H1 (cell line): ENCODE data around the gene PTRH1. TPM values are rescaled to one million over a fixed set of nuclear protein-coding genes. Genes with fewer than 3 reads are reported as not detected.

ENCODE experiments used
- CTCF ChIA-PET: fragments of 300-600 bp; sonication (Branson Sonifier 250); formaldehyde crosslinking; loops from one replicate; lab custom pipeline; 2021; ENCODE audit not compliant: partially characterized antibody; lab: Charles Lee
- POLR2A ChIA-PET: fragments of 300-600 bp; sonication (Branson Sonifier 250); formaldehyde crosslinking; loops from one replicate; lab custom pipeline; 2021; ENCODE audit warnings: inconsistent platforms; ENCODE audit not compliant: partially characterized antibody; lab: Charles Lee
- DNase-seq, 2 experiments: peaks; one replicate each; pipeline versions ENCODE4 v3.0.0 to v3.0.0-alpha.2; 2010 to 2022; ENCODE audit warnings: low spot score in 2 of 2, low read depth in 1 of 2, mixed read lengths in 1 of 2
- FAIRE-seq: peaks from 2 replicates; lab custom pipeline; 2011; peaks lifted over from hg19 to GRCh38; lab: Jason Lieb, UNC
- H2AFZ ChIP-seq: 2 replicates; pipeline ENCODE4 v1.8.1; 2012; ENCODE audit warnings: low read length, inconsistent platforms
- H2AK5ac ChIP-seq: 2 replicates; pipeline ENCODE4 v1.6.1; 2013; ENCODE audit warnings: low read depth, low read length
- H2BK120ac ChIP-seq: replicated peaks from 2 replicates; pipeline ENCODE3; 2013; ENCODE audit warnings: low read depth, low read length, inconsistent platforms
- H2BK12ac ChIP-seq: 2 replicates; pipeline ENCODE4 v1.6.1; 2013; ENCODE audit warnings: low read depth, low read length
- H2BK15ac ChIP-seq: 2 replicates; pipeline ENCODE4 v1.6.1; 2013; ENCODE audit warnings: low read length
- H2BK20ac ChIP-seq: 2 replicates; pipeline ENCODE4 v1.6.1; 2013; ENCODE audit warnings: low read length
- H2BK5ac ChIP-seq: 2 replicates; pipeline ENCODE4 v1.6.1; 2013; ENCODE audit warnings: low read depth, low read length
- H3K14ac ChIP-seq: 2 replicates; pipeline ENCODE4 v1.6.1; 2013; ENCODE audit warnings: inconsistent platforms; ENCODE audit not compliant: insufficient read length
- H3K18ac ChIP-seq: 2 replicates; pipeline ENCODE4 v1.6.1; 2013; ENCODE audit warnings: low read length; ENCODE audit errors: extremely low read depth
- H3K23ac ChIP-seq: 2 replicates; pipeline ENCODE4 v1.6.1; 2013; ENCODE audit warnings: inconsistent platforms; ENCODE audit not compliant: insufficient read length
- H3K23me2 ChIP-seq: 2 replicates; pipeline ENCODE4 v1.6.1; 2013; ENCODE audit warnings: low read depth, low read length
- H3K27ac ChIP-seq: 2 replicates; pipeline ENCODE4 v1.6.1; 2011; ENCODE audit warnings: low read depth, low read length, inconsistent platforms
- H3K27me3 ChIP-seq, 4 experiments: replicated peaks in 1 of 4; 1 replicate in 1 of 4; 2 replicates in 3 of 4; pipeline versions ENCODE4 v1.6.1 to v1.8.1; 2011 to 2013; ENCODE audit warnings: low read length in 3 of 4, mild to moderate bottlenecking in 3 of 4, inconsistent platforms in 2 of 4, mixed read lengths in 2 of 4, moderate library complexity in 1 of 4; ENCODE audit not compliant: control insufficient read depth in 3 of 4, insufficient read depth in 3 of 4; ENCODE audit errors: extremely low read depth in 1 of 4
- H3K36me3 ChIP-seq, 4 experiments: 2 replicates each; pipeline versions ENCODE4 v1.6.1 to v1.8.1; 2011 to 2013; ENCODE audit warnings: mild to moderate bottlenecking in 4 of 4, low read length in 3 of 4, moderate library complexity in 2 of 4, control low read depth in 1 of 4, inconsistent platforms in 1 of 4; ENCODE audit not compliant: insufficient read depth in 4 of 4, control insufficient read depth in 2 of 4
- H3K4ac ChIP-seq: replicated peaks from 2 replicates; pipeline ENCODE3; 2013; ENCODE audit warnings: low read length, low read depth, mixed read lengths, inconsistent platforms; ENCODE audit not compliant: insufficient read length
- H3K4me1 ChIP-seq, 4 experiments: replicated peaks in 1 of 4; 1 replicate in 1 of 4; 2 replicates in 3 of 4; pipeline versions ENCODE4 v1.6.1 to v1.8.1; 2011 to 2013; ENCODE audit warnings: low read length in 3 of 4, inconsistent platforms in 2 of 4, mixed read lengths in 1 of 4; ENCODE audit not compliant: insufficient read depth in 4 of 4, control insufficient read depth in 3 of 4
- H3K4me2 ChIP-seq, 2 experiments: 2 replicates each; pipeline versions ENCODE4 v1.6.1 to v1.8.1; 2011 to 2013; ENCODE audit warnings: low read depth in 2 of 2, low read length in 2 of 2, control low read depth in 1 of 2, inconsistent platforms in 1 of 2, mild to moderate bottlenecking in 1 of 2; ENCODE audit not compliant: insufficient read depth in 1 of 2
- H3K4me3 ChIP-seq, 4 experiments: fragments of 200-600, 300-600 bp in 1 of 4; sonication (generic), shearing (Covaris generic), sonication (Bioruptor Twin) in 1 of 4; 2 replicates each; pipeline versions ENCODE4 v1.5.1 to v1.8.1; 2011 to 2016; ENCODE audit warnings: low read length in 4 of 4, low read depth in 3 of 4, control low read depth in 2 of 4, inconsistent platforms in 2 of 4, mild to moderate bottlenecking in 2 of 4, mixed read lengths in 1 of 4, moderate library complexity in 1 of 4; ENCODE audit not compliant: insufficient read depth in 2 of 4; ENCODE audit errors: extremely low read depth in 1 of 4
- H3K56ac ChIP-seq: replicated peaks from 2 replicates; pipeline ENCODE3; 2013; ENCODE audit warnings: low read depth, mild to moderate bottlenecking, mixed read lengths, low read length, inconsistent platforms; ENCODE audit not compliant: insufficient read length
- H3K79me1 ChIP-seq: 2 replicates; pipeline ENCODE4 v1.6.1; 2013; ENCODE audit warnings: low read depth, low read length, control low read depth
- H3K79me2 ChIP-seq, 2 experiments: 2 replicates each; pipeline versions ENCODE4 v1.6.1 to v1.8.1; 2012 to 2013; ENCODE audit warnings: low read length in 2 of 2, mild to moderate bottlenecking in 2 of 2, inconsistent platforms in 1 of 2; ENCODE audit not compliant: insufficient read depth in 2 of 2, control insufficient read depth in 1 of 2
- H3K9ac ChIP-seq, 4 experiments: replicated peaks in 1 of 4; 1 replicate in 1 of 4; 2 replicates in 3 of 4; pipeline versions ENCODE4 v1.6.1 to v1.8.1; 2011 to 2013; ENCODE audit warnings: low read depth in 3 of 4, low read length in 3 of 4, control low read depth in 2 of 4, mild to moderate bottlenecking in 2 of 4, moderate library complexity in 2 of 4, inconsistent platforms in 1 of 4; ENCODE audit errors: extremely low read depth in 1 of 4
- H3K9me3 ChIP-seq, 2 experiments: 2 replicates each; pipeline versions ENCODE4 v1.6.1 to v1.8.1; 2012 to 2013; ENCODE audit warnings: mild to moderate bottlenecking in 2 of 2, moderate library complexity in 2 of 2, control low read depth in 1 of 2, inconsistent platforms in 1 of 2, low read depth in 1 of 2, low read length in 1 of 2, mixed read lengths in 1 of 2; ENCODE audit not compliant: insufficient read depth in 2 of 2
- H4K20me1 ChIP-seq, 2 experiments: replicated peaks in 1 of 2; 2 replicates each; pipeline versions ENCODE3 to v1.8.1; 2011 to 2013; ENCODE audit warnings: inconsistent platforms in 2 of 2, low read length in 2 of 2, mild to moderate bottlenecking in 1 of 2; ENCODE audit not compliant: insufficient read depth in 2 of 2, control insufficient read depth in 1 of 2
- H4K5ac ChIP-seq: 2 replicates; pipeline ENCODE4 v1.6.1; 2013; ENCODE audit warnings: low read length, low read depth, mixed read lengths, inconsistent platforms; ENCODE audit not compliant: insufficient read length
- H4K8ac ChIP-seq: 2 replicates; pipeline ENCODE4 v1.8.0; 2013; ENCODE audit warnings: mild to moderate bottlenecking, moderate library complexity, low read length, inconsistent platforms; ENCODE audit not compliant: insufficient read depth; ENCODE audit errors: extremely low read depth
- H4K91ac ChIP-seq: replicated peaks from 2 replicates; pipeline ENCODE3; 2013; ENCODE audit warnings: low read length, mixed read lengths, inconsistent platforms; ENCODE audit not compliant: insufficient read length
- ATF2 ChIP-seq: IDR thresholded peaks from 2 replicates; pipeline ENCODE4 v1.6.1; 2012; ENCODE audit warnings: low read length, inconsistent platforms
- CHD1 ChIP-seq: IDR thresholded peaks from 2 replicates; pipeline ENCODE4 v1.6.1; 2012; ENCODE audit warnings: low read depth, low read length, improper control_type of control experiment
- EP300 ChIP-seq, 2 experiments: IDR thresholded peaks; 1 replicate in 1 of 2; 2 replicates in 1 of 2; pipeline ENCODE4 v1.6.1; 2011 to 2012; ENCODE audit warnings: low read depth in 2 of 2, low read length in 2 of 2, mild to moderate bottlenecking in 2 of 2, borderline replicate concordance in 1 of 2, inconsistent platforms in 1 of 2, moderate library complexity in 1 of 2
- FOSL1 ChIP-seq: IDR thresholded peaks from 2 replicates; pipeline ENCODE4 v1.6.1; 2011; ENCODE audit warnings: mild to moderate bottlenecking, low read depth, low read length, moderate library complexity; ENCODE audit not compliant: insufficient read depth
- JUN ChIP-seq: IDR thresholded peaks from 2 replicates; pipeline ENCODE4 v1.6.1; 2011; ENCODE audit warnings: low read depth, mild to moderate bottlenecking, improper control_type of control experiment, low read length
- MAFK ChIP-seq: IDR thresholded peaks from 2 replicates; pipeline ENCODE4 v1.6.1; 2012; ENCODE audit warnings: low read depth, mild to moderate bottlenecking, improper control_type of control experiment, low read length
- NRF1 ChIP-seq: IDR thresholded peaks from 2 replicates; pipeline ENCODE4 v1.6.1; 2011; ENCODE audit warnings: mild to moderate bottlenecking, low read depth, low read length, improper control_type of control experiment
- RBBP5 ChIP-seq: IDR thresholded peaks from 2 replicates; pipeline ENCODE4 v1.7.1; 2012; ENCODE audit warnings: low read depth, mild to moderate bottlenecking, inconsistent platforms, low read length, moderate library complexity, borderline replicate concordance
- SAP30 ChIP-seq: fragments of 300-600 bp; sonication (generic); IDR thresholded peaks from 2 replicates; pipeline ENCODE4 v1.7.1; 2012; ENCODE audit warnings: low read length, moderate library complexity, mild to moderate bottlenecking, inconsistent platforms; ENCODE audit not compliant: insufficient read depth, insufficient replicate concordance
- SP1 ChIP-seq: IDR thresholded peaks from 2 replicates; pipeline ENCODE4 v1.6.1; 2011; ENCODE audit warnings: low read depth, low read length
- SP2 ChIP-seq: IDR thresholded peaks from 2 replicates; pipeline ENCODE4 v1.6.1; 2012; ENCODE audit warnings: mild to moderate bottlenecking, low read length, inconsistent platforms
- ZNF274 ChIP-seq: IDR thresholded peaks from 2 replicates; pipeline ENCODE4 v1.7.0; 2012; ENCODE audit warnings: low read length, borderline replicate concordance; ENCODE audit errors: extremely low read depth
- WGBS, 2 experiments: shearing (Covaris generic) in 1 of 2; methylation state at CpG; one replicate each; pipeline versions ENCODE4 v1.1.6 to v1.1.7; 2013 to 2015; ENCODE audit warnings: low lambda C conversion rate in 2 of 2, mixed read lengths in 2 of 2, inconsistent platforms in 1 of 2, low coverage in 1 of 2, missing lambda C conversion rate in 1 of 2; ENCODE audit not compliant: insufficient replicate concordance in 2 of 2, insufficient coverage in 1 of 2, insufficient read length in 1 of 2; ENCODE audit errors: extremely low coverage in 1 of 2, missing lambda C conversion rate in 1 of 2; 5-methylcytosine and 5-hydroxymethylcytosine counted together
- polyA plus RNA-seq, 7 experiments: library from polyadenylated mRNA; depleted of rRNA in 3 of 7; stranded (reverse) in 5 of 7; unstranded in 2 of 7; fragments of >200 nt in 5 of 7; fragments of 200-250 nt in 2 of 7; gene quantifications; 1 replicate in 5 of 7; 2 replicates in 1 of 7; 4 replicates in 1 of 7; pipeline versions ENCODE4 v1.2.1 to v1.2.3, GENCODE V29; 2011 to 2013; ENCODE audit warnings: missing spikeins in 2 of 7, mixed read lengths in 2 of 7
- total RNA-seq: library from RNA; stranded (reverse); fragmentation: NEBNext Ultra II Directional; extraction: Animal tissue kit (Norgen Biotek cat#: 25700); gene quantifications from 2 replicates; pipeline ENCODE4 v1.2.1, GENCODE V29; 2021

The PTRH1 gene
- total and polyA plus RNA-seq, 2 of the 8 experiments (the other 6 are each of a cell fraction or from before 2014, with no cell fraction given), result 11.1 to 19.8 TPM

- no peak overlapping the region for H2BK5ac ChIP-seq
- CTCF ChIA-PET, result interaction anchor here (0.6 to 2.8 kb wide), 5 partner anchors 28 to 176 kb away, joined by 3 to 8 read pairs (median 4); partner anchors contain the start of gene TOR2A
- POLR2A ChIA-PET, result interaction anchor here (0.7 kb wide), 1 partner anchor 86 kb away, joined by 3 read pairs; no protein-coding TSS in a partner anchor
- no peak overlapping the region for H3K56ac ChIP-seq
- H3K79me2 ChIP-seq, result no peaks in the 10 kb centered on the region
- no peak overlapping the region for H3K9ac ChIP-seq
- H3K4ac ChIP-seq, result no peak overlapping the region
- TF ChIP-seq ATF2 (no peak), SP2 (no peak), SAP30 (no peak), RBBP5 (no peak), SP1 (no peak), ZNF274 (no peak), FOSL1 (no peak), CHD1 (no peak), JUN (no peak), EP300 (IDR thresholded peaks at IDR 0.05; ENCODE audit: borderline replicate concordance in 1 of 2, low read depth in 2 of 2, low read length in 2 of 2) (no peak), NRF1 (no peak), MAFK (no peak)
- no peak overlapping the region for H2BK120ac ChIP-seq
- H2BK12ac ChIP-seq, result no peak overlapping the region
- no peak overlapping the region for H4K8ac ChIP-seq
- H4K5ac ChIP-seq, result no peak overlapping the region
- H2AFZ ChIP-seq, result no peak overlapping the region
- H3K79me1 ChIP-seq, result no peaks in the 10 kb centered on the region
- H3K36me3 ChIP-seq, result peaks cover 2 to 45% (median 18%) of the 10 kb centered on the region in 4 experiments; a peak in 5 of 8 replicates
- no peak overlapping the region for H2BK20ac ChIP-seq
- no peak overlapping the region for H4K91ac ChIP-seq
- no peaks in the 10 kb centered on the region for H3K9me3 ChIP-seq
- no peak overlapping the region for H3K4me3 ChIP-seq
- no peak overlapping the region for H2BK15ac ChIP-seq
- no peak overlapping the region for H3K23ac ChIP-seq
- no peak overlapping the region for H3K14ac ChIP-seq
- WGBS, 2 experiments, result 87% methylated on average over 11 of the region's 11 CpGs; no CpG with 5 or more reads in 1 of the 2 experiments
- H4K20me1 ChIP-seq, result peaks cover 0 to 2% of the 10 kb centered on the region in 2 experiments
- H3K27me3 ChIP-seq, result no peaks in the 10 kb centered on the region
- no peak overlapping the region for H3K4me2 ChIP-seq
- no peaks in the 10 kb centered on the region for H3K23me2 ChIP-seq
- H2AK5ac ChIP-seq, result no peak overlapping the region
- no peak for DNase-seq
- H3K4me1 ChIP-seq, result no peaks in the 10 kb centered on the region
- no peak overlapping the region for H3K27ac ChIP-seq
- no peak overlapping the region for H3K18ac ChIP-seq
- FAIRE-seq, result no peak
Measured at GRCh38 chr9:127680226-127680625, 35.2 kb downstream of the PTRH1 start.
